NCI-H1105 (cell line): ENCODE measurements around the gene VGLL4.
"Not testable (repeated sequence)": the region's sequence is repeated elsewhere in the genome, so short reads cannot be mapped to it uniquely, and the experiment has no call there.

Source experiments
- DNase-seq: peaks from one replicate; lab custom pipeline; 2025; lab: John Stamatoyannopoulos, UW

VGLL4 gene

GRCh38 chr3:11605398-11605797 is 38.3 kb downstream of the VGLL4 start:
- no peak for DNase-seq

GRCh38 chr3:11604139-11604892 is 39.4 kb downstream of the VGLL4 start:
- no peak for DNase-seq

DNA sequence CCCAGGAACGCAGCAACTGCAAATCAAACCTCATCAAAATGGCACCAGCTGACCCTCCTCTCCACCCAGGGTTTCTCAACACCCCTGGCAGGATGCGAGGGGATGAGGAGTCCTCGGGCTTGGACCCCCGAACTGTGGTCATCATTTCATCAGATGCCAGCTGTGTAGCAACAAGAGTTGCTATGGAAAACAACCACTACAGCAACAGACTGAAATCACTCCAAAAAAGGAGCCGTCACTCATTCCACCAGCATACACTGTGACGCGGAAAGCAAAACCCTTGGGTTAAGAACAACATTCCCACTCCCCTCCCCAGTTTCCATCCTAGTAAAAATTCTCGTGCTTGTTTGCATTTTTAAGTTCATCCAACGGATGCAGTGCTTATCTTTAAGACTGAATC is 40.1 kb downstream of the VGLL4 start:
- DNase-seq: no peak

GRCh38 chr3:11602886-11603527 is 40.7 kb downstream of the VGLL4 start:
- DNase-seq: no peak

GRCh38 chr3:11602239-11602840 is 41.4 kb downstream of the VGLL4 start:
- DNase-seq: no peak

- no peak for DNase-seq
These were observed 42.1 kb downstream of the VGLL4 start for GRCh38 chr3:11601446-11602238.

DNA sequence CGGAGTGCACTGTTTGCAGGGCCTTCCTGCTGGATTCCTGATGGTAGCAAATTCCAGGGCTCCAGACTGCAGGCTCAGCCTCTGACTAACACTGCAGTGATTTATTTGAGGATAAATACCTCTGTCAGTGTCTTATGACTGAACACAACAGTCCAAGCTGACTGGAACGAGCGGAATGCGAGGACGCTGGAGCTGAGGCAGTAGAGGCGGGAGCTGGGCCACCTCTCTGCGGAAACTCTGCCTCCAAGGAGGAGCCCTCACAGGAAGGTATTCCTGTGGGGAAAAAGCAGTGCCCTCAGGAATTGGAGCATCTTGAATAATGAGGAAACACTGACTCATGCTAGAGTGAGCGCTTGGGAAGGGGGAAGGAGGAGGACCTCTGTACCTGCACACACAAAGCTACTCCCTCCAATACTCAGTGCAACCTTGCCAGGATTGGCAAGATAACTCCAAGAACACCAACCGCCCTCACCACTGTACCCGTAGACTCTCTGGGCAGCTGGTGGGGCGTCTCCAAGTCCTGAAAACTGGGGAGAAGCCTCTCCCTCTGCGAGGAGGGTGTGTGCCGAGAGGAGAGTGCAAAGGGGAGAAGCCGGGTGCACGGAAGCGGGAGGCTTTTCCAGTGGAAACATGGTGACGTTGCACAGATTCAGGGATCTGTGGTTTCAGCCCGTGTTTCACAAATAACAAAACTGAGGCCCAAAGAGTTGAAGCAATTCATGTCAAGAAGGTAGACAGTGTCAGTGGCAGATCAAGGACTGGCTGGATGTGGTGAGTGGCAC is 43.0 kb downstream of the VGLL4 start:
- DNase-seq: no peak

DNA sequence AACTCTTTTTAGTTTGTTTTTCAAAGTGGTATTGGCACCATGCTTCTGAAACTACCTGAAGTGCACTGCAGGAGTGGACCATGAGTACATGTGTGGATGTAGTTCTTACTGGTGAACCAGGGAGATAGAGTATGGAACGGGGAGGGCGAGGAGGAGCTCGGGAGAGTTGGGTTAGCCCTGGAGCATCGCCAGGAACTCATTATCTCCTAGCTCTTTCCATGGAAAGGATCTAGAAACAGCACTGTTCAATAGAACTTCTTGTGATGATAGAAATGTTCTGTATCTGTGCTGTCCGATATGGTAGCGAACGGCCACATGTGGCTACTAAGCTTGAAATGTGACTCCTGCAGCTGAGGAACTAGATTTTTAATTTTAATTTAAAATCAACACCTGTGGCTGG is 47.3 kb downstream of the VGLL4 start:
- no peak for DNase-seq

- DNase-seq: not testable (repeated sequence)
These were observed 48.7 kb downstream of the VGLL4 start for GRCh38 chr3:11595024-11595423.

- no peak for DNase-seq
These were observed 50.2 kb downstream of the VGLL4 start for GRCh38 chr3:11593318-11594034.

DNA sequence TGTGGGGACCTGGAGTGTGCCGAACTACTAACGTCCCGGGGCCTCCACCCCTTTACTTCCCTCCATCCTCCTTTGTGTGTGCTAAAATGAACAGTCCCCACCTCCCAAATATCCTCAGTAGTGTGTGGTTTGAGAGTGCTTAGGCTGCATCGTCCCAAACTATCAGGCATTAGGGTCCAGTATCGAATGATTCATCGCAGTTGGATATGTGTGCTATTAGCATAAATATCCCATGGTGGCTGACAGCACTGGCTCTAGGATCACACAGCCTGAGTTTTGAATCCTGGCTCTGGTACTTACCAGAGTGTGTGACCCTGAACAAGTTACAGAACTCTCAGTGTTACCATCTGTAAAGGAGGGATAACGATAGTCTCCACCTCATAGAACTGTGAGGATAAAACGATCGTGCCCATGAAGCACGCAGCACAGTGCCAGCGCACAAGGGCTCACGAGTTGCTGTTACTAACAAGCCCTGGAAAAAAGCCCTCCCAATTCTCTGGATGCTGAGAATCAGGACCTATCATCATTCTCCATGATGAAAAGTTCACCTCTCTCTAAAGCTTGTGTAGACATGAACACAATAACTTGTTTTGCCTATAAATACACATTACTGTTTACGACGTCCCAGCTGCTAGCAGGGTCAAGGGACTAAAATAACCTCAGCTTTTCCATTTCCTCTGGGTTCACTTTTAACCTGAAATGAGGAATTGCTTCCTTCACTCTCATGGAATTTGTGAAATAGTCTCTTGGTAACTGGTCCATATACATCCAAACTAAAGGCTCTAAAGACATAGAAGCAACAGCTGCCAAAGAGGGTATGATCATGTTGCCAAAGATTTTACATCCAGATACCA is 51.0 kb downstream of the VGLL4 start:
- DNase-seq: no peak

- DNase-seq: no peak
These were observed 52.1 kb downstream of the VGLL4 start for GRCh38 chr3:11591391-11592282.

- DNase-seq: no peak
These were observed 52.7 kb downstream of the VGLL4 start for GRCh38 chr3:11591002-11591355.

GRCh38 chr3:11589706-11590105 is 54.0 kb downstream of the VGLL4 start:
- no peak for DNase-seq

DNA sequence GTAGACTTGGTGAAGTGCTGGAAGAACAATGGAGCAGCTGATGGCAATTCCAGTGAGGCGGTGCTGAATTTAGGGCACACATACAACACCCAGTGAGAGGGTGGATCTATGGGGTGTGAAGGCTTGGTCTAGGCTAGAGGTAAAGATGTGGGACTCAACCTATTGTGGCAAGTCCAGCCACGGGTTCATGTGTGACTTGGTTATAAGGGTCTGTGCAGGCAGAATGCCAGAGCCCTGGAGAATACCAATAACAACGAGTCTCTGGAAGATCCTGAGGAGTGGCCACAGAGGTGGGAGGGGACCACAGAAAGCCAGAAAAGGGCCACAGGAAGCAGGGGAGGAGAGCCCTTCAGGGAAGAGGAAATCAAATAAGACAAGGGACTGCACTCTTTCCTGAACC is 55.0 kb downstream of the VGLL4 start:
- no peak for DNase-seq

DNA sequence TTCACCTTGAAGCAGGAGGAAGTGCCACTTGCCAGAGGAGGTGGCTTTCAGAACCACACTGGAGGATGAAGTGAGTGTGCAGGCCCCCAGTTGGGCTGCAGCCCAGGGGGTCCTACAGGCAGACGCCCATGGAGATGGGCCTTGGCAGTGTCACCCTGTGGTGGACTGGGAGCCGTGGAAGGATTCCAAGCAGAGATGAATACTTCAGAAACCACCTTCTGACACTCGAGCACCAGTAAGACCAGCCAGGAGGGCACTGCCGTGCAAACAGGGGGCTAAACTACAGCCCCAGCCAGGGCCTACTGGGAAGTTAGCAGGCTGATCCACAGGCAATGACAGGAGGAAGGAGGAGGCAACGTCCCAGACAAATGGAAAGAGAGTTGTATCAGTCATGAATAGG is 55.4 kb downstream of the VGLL4 start:
- no peak for DNase-seq

DNA sequence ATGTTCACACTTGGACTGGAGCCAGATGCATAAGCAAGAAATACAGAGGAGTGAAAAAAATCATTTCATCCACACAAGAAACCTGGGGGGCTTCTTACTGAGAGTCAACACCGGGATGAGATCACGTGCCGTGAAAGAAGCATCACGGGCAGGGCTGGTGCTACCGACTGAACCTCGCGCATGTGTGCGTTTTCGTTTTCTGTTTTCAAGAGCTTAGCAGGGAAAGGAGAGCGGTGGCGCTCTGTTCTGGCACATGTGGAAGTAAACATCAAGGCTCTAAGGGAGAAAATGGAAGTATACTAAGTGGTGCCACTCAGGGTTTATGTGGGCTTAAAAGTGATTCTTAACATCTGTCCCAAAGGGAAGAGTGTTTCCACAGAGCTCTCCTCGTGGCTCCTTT is 55.9 kb downstream of the VGLL4 start:
- DNase-seq: no peak

DNA sequence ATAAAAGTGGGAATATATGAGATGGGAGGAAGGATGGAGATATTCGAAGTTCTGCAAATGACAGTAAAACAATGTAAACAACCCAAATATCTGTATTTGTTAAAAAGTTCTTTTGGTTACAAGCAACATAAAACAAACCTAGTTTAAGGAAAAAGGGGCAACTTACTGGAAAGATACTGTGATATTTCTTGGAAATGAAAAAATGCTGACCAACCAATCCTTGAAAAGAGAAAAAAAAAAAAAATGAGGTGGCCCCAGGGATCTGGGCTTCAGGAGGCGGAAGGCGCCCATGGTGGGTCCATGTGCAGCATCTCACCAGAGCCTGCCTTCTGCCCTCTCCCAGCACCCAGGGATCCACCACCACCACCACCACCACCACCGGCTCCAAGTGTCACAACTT is 59.1 kb downstream of the VGLL4 start:
- DNase-seq: no peak

DNA sequence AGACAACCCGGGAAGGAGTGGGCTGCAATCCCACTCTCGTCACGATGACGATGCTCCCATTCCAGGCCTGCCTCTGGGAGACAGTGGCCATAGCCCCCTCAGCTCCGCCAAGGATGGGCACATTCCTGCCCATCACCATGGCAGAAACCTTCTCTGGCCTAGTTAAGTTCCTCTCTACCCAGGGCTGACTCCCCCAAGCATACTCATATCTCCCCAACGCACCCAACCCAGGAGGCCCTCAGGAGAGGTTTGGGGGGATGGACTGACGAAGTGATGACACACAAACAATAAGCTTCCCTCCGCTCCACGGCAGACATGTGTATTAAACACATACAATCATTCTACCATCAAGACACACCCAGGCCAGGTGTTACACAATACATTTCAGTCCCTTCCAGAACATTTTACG is 60.1 kb downstream of the VGLL4 start:
- DNase-seq: no peak
